ENCODE data around the gene IMPACT.

IMPACT gene

GRCh38 chr18:24388957-24389356 lies 37.5 kb upstream of the IMPACT start:
- TF ChIP-seq REST (IDR thresholded peaks at IDR 0.05; ENCODE audit: insufficient read depth in 1 of 2, low read depth in 2 of 2, low read length in 2 of 2): no peak
- no peak for TF ChIP-seq SIN3A (IDR thresholded peaks at IDR 0.05; ENCODE audit: borderline replicate concordance, insufficient read depth, low read length)
- no peak for TF ChIP-seq FOXP2 (optimal IDR thresholded peaks at IDR 0.05; ENCODE audit: borderline replicate concordance, extremely low read depth, extremely low read length, insufficient read depth)
- TF ChIP-seq TAF1 (IDR thresholded peaks at IDR 0.05; ENCODE audit: borderline replicate concordance, insufficient read depth, low read length): no peak

GRCh38 chr18:24395049-24395795 lies 31.2 kb upstream of the IMPACT start:
- TF ChIP-seq TAF1 (IDR thresholded peaks at IDR 0.05; ENCODE audit: borderline replicate concordance, insufficient read depth, low read length) (no peak), POLR2AphosphoS5 (IDR thresholded peaks at IDR 0.05; ENCODE audit: low read depth, low read length) (no peak)

- TF ChIP-seq SIN3A (IDR thresholded peaks at IDR 0.05; ENCODE audit: borderline replicate concordance, insufficient read depth, low read length) (no peak), REST (IDR thresholded peaks at IDR 0.05; ENCODE audit: insufficient read depth in 1 of 2, low read depth in 2 of 2, low read length in 2 of 2) (no peak), POLR2AphosphoS5 (IDR thresholded peaks at IDR 0.05; ENCODE audit: low read depth, low read length) (no peak), TAF1 (IDR thresholded peaks at IDR 0.05; ENCODE audit: borderline replicate concordance, insufficient read depth, low read length) (no peak)
Observed at GRCh38 chr18:24396082-24396633, 30.3 kb upstream of the IMPACT start.

GRCh38 chr18:24397131-24397693 lies 29.3 kb upstream of the IMPACT start:
- 0 out of 2 replicates have a peak, but pooled peaks have one; percentile 66 for TF ChIP-seq SIN3A (IDR thresholded peaks at IDR 0.05; ENCODE audit: borderline replicate concordance, insufficient read depth, low read length)
- TF ChIP-seq REST (IDR thresholded peaks at IDR 0.05; ENCODE audit: insufficient read depth in 1 of 2, low read depth in 2 of 2, low read length in 2 of 2): 0 out of 4 replicates have a peak, but pooled peaks of 1 of the 2 experiments have one; percentile 16
- TF ChIP-seq FOXP2 (optimal IDR thresholded peaks at IDR 0.05; ENCODE audit: borderline replicate concordance, extremely low read depth, extremely low read length, insufficient read depth): no peak
- peak; percentile 51; the same call in 1 of the 2 replicates for TF ChIP-seq TAF1 (IDR thresholded peaks at IDR 0.05; ENCODE audit: borderline replicate concordance, insufficient read depth, low read length)
- TF ChIP-seq POLR2AphosphoS5 (IDR thresholded peaks at IDR 0.05; ENCODE audit: low read depth, low read length): no peak; the same call in 1 of the 2 replicates

GRCh38 chr18:24397694-24398368 lies 28.6 kb upstream of the IMPACT start, which contains the start of gene OSBPL1A:
Gene OSBPL1A (minus strand): TSS chr18:24397824. CDS start chr18:24377533, 20,291 bp downstream.
- TF ChIP-seq FOXP2 (optimal IDR thresholded peaks at IDR 0.05; ENCODE audit: borderline replicate concordance, extremely low read depth, extremely low read length, insufficient read depth) (peak; percentile 81), POLR2AphosphoS5 (IDR thresholded peaks at IDR 0.05; ENCODE audit: low read depth, low read length) (peak; percentile 75), REST (IDR thresholded peaks at IDR 0.05; ENCODE audit: insufficient read depth in 1 of 2, low read depth in 2 of 2, low read length in 2 of 2) (no peak), SIN3A (IDR thresholded peaks at IDR 0.05; ENCODE audit: borderline replicate concordance, insufficient read depth, low read length) (0 out of 2 replicates have a peak, but pooled peaks have one; percentile 12), TAF1 (IDR thresholded peaks at IDR 0.05; ENCODE audit: borderline replicate concordance, insufficient read depth, low read length) (0 out of 2 replicates have a peak, but pooled peaks have one; percentile 9)
